HepG2 (cell line): ENCODE data around the gene PRSS21. TPM values are rescaled to one million over a fixed set of nuclear protein-coding genes. Genes with fewer than 3 reads are reported as not detected.

Experiments used
- BORCS8-MEF2B ChIP-seq: sonication (generic); formaldehyde crosslinking; IDR thresholded peaks from 2 replicates; pipeline ENCODE4 v1.8.0; 2022; ENCODE audit warnings: mild to moderate bottlenecking, missing genetic modification reagents
- HDAC1 ChIP-seq: sonication (generic); formaldehyde crosslinking; IDR thresholded peaks from 2 replicates; pipeline ENCODE4 v1.5.1; 2020; ENCODE audit warnings: mild to moderate bottlenecking, missing genetic modification reagents
- KDM5B ChIP-seq: sonication (generic); formaldehyde crosslinking; IDR thresholded peaks from 2 replicates; pipeline ENCODE4 v1.4.0; 2020; ENCODE audit warnings: missing genetic modification reagents, mild to moderate bottlenecking, borderline replicate concordance
- ZNF12 ChIP-seq: sonication (generic); formaldehyde crosslinking; IDR thresholded peaks from 2 replicates; pipeline ENCODE4 v1.5.0; 2020; ENCODE audit warnings: missing genetic modification reagents
- ZNF337 ChIP-seq: sonication (generic); formaldehyde crosslinking; IDR thresholded peaks from 2 replicates; pipeline ENCODE4 v1.5.1; 2020; ENCODE audit warnings: missing genetic modification reagents, low read depth, mild to moderate bottlenecking, borderline replicate concordance
- ZNF556 ChIP-seq: sonication (generic); formaldehyde crosslinking; IDR thresholded peaks from 2 replicates; pipeline ENCODE4 v1.4.0; 2020; ENCODE audit warnings: mild to moderate bottlenecking, missing genetic modification reagents, borderline replicate concordance
- ZNF652 ChIP-seq: IDR thresholded peaks from 2 replicates; pipeline ENCODE4 v1.6.1; 2016; ENCODE audit warnings: low read depth, borderline replicate concordance
- ZNF678 ChIP-seq: sonication (generic); formaldehyde crosslinking; IDR thresholded peaks from 2 replicates; pipeline ENCODE4 v1.4.0; 2020; ENCODE audit warnings: mild to moderate bottlenecking, missing genetic modification reagents
- ZNF75D ChIP-seq: sonication (generic); formaldehyde crosslinking; IDR thresholded peaks from 2 replicates; pipeline ENCODE4 v1.8.1; 2023; ENCODE audit warnings: missing genetic modification reagents, mild to moderate bottlenecking, borderline replicate concordance
- ZNF773 ChIP-seq: sonication (generic); formaldehyde crosslinking; IDR thresholded peaks from 2 replicates; pipeline ENCODE4 v1.4.0; 2020; ENCODE audit warnings: missing genetic modification reagents, borderline replicate concordance
- polyA plus RNA-seq, 8 experiments: library from polyadenylated mRNA; depleted of rRNA in 3 of 8; stranded (reverse) in 7 of 8; unstranded in 1 of 8; fragments of >200 nt; fragmentation: Illumina TruSeq in 4 of 8; extraction: Trizol in 4 of 8; gene quantifications; 2 replicates each; pipeline versions ENCODE4 v1.2.1 to v1.2.3, GENCODE V29; 2011 to 2016; ENCODE audit warnings: low read depth in 4 of 8, missing spikeins in 1 of 8, mixed read lengths in 1 of 8; ENCODE audit not compliant: insufficient read depth in 1 of 8
- total RNA-seq, 5 experiments: library from RNA; depleted of rRNA; stranded (reverse); fragments of >200 nt; fragmentation: Illumina TruSeq; extraction: Trizol; gene quantifications; 2 replicates each; pipeline ENCODE4 v1.2.3, GENCODE V29; 2016; ENCODE audit warnings: low read depth in 1 of 5
- TF ChIP-seq, protein P1 (sequence below): conservative IDR thresholded peaks from 2 replicates; pipeline ENCODE4 v1.6.1; 2018; ENCODE audit warnings: missing genetic modification reagents
- TF ChIP-seq, protein P2 (sequence below): sonication (generic); formaldehyde crosslinking; IDR thresholded peaks from 2 replicates; pipeline ENCODE4 v1.4.0; 2020; ENCODE audit warnings: missing genetic modification reagents
- TF ChIP-seq, protein P3 (sequence below): IDR thresholded peaks from 2 replicates; pipeline ENCODE4 v1.6.1; 2016; ENCODE audit warnings: missing biosample characterization, missing genetic modification reagents, low read depth
- TF ChIP-seq, protein P4 (sequence below): sonication (generic); formaldehyde crosslinking; IDR thresholded peaks from 2 replicates; pipeline ENCODE4 v1.4.0; 2020; ENCODE audit warnings: missing genetic modification reagents, mild to moderate bottlenecking, borderline replicate concordance

PRSS21 gene
- total and polyA plus RNA-seq, 2 of the 13 experiments (the other 11 are each of a cell fraction or from before 2014, with no cell fraction given) = not detected

DNA sequence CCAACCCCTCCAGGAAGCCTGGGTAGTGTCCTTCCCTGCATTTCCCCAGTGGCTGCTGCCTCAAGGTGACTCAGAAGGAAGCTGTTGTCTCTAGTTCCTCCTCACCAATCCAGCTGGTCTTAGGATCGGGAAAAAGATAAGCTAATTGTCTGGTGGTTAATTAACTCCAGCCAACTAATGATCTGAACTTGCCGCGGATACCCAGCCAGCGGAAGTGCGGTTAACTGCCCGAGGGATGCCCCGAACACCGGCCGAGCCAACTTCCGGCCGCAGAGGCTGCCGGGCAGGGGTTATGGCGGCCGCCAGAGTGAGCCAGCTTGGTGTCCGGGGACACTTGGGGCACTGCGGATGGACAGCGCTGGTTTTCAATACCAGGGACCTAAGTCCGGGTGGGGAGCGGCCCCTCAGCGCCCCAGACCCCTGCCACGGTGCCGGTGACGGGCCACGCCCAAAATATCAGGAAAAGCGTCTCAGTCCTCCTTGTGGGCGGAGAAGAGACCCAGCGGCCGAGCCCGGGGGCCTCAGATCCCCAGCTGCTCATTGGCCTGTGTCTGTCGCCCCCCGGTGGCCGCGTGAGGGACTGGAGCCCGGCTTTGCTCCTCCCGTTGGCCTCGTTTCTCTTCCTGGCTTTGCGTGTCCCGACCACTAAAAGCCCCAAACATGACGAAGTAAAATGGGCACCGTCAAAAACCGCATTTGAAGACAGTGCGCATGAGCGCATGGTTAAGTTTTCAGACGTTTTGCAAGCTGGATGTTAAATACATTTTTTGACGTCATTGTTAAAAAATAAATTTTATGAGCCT is 51.2 kb downstream of the PRSS21 start (continued):
- TF ChIP-seq ZNF337 (CRISPR knock-in tag) (no peak), HDAC1 (peak; percentile 81), KDM5B (peak; percentile 87; the same call in 1 of the 2 replicates), BORCS8-MEF2B (CRISPR knock-in tag) (peak; percentile 81; the same call in 1 of the 2 replicates), ZNF556 (CRISPR knock-in tag) (peak; percentile 30; the same call in 1 of the 2 replicates), ZNF75D (no peak), ZNF773 (CRISPR knock-in tag) (peak; percentile 74; the same call in 1 of the 2 replicates), ZNF12 (CRISPR knock-in tag) (0 out of 2 replicates have a peak, but pooled peaks have one; percentile 5), ZNF652 (CRISPR knock-in tag) (no peak), ZNF678 (CRISPR knock-in tag) (0 out of 2 replicates have a peak, but pooled peaks have one; percentile 29)
- TF ChIP-seq, protein P1, sequence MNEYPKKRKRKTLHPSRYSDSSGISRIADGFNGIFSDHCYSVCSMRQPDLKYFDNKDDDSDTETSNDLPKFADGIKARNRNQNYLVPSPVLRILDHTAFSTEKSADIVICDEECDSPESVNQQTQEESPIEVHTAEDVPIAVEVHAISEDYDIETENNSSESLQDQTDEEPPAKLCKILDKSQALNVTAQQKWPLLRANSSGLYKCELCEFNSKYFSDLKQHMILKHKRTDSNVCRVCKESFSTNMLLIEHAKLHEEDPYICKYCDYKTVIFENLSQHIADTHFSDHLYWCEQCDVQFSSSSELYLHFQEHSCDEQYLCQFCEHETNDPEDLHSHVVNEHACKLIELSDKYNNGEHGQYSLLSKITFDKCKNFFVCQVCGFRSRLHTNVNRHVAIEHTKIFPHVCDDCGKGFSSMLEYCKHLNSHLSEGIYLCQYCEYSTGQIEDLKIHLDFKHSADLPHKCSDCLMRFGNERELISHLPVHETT (CRISPR knock-in tag) = peak; percentile 27; the same call in 1 of the 2 replicates
- TF ChIP-seq, protein P2, sequence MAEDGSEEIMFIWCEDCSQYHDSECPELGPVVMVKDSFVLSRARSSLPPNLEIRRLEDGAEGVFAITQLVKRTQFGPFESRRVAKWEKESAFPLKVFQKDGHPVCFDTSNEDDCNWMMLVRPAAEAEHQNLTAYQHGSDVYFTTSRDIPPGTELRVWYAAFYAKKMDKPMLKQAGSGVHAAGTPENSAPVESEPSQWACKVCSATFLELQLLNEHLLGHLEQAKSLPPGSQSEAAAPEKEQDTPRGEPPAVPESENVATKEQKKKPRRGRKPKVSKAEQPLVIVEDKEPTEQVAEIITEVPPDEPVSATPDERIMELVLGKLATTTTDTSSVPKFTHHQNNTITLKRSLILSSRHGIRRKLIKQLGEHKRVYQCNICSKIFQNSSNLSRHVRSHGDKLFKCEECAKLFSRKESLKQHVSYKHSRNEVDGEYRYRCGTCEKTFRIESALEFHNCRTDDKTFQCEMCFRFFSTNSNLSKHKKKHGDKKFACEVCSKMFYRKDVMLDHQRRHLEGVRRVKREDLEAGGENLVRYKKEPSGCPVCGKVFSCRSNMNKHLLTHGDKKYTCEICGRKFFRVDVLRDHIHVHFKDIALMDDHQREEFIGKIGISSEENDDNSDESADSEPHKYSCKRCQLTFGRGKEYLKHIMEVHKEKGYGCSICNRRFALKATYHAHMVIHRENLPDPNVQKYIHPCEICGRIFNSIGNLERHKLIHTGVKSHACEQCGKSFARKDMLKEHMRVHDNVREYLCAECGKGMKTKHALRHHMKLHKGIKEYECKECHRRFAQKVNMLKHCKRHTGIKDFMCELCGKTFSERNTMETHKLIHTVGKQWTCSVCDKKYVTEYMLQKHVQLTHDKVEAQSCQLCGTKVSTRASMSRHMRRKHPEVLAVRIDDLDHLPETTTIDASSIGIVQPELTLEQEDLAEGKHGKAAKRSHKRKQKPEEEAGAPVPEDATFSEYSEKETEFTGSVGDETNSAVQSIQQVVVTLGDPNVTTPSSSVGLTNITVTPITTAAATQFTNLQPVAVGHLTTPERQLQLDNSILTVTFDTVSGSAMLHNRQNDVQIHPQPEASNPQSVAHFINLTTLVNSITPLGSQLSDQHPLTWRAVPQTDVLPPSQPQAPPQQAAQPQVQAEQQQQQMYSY (CRISPR knock-in tag) = no peak; the same call in 1 of the 2 replicates
- TF ChIP-seq, protein P3, sequence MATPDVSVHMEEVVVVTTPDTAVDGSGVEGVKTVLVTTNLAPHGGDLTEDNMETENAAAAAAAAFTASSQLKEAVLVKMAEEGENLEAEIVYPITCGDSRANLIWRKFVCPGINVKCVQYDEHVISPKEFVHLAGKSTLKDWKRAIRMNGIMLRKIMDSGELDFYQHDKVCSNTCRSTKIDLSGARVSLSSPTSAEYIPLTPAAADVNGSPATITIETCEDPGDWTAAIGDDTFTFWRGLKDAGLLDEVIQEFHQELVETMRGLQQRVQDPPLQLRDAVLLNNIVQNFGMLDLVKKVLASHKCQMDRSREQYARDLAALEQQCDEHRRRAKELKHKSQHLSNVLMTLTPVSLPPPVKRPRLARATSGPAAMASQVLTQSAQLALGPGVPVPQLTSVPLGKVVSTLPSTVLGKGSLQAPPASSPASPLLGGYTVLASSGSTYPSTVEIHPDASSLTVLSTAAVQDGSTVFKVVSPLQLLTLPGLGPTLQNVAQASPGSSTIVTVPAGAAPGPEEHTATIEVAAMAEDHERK (CRISPR knock-in tag) = no peak
- TF ChIP-seq, protein P4, sequence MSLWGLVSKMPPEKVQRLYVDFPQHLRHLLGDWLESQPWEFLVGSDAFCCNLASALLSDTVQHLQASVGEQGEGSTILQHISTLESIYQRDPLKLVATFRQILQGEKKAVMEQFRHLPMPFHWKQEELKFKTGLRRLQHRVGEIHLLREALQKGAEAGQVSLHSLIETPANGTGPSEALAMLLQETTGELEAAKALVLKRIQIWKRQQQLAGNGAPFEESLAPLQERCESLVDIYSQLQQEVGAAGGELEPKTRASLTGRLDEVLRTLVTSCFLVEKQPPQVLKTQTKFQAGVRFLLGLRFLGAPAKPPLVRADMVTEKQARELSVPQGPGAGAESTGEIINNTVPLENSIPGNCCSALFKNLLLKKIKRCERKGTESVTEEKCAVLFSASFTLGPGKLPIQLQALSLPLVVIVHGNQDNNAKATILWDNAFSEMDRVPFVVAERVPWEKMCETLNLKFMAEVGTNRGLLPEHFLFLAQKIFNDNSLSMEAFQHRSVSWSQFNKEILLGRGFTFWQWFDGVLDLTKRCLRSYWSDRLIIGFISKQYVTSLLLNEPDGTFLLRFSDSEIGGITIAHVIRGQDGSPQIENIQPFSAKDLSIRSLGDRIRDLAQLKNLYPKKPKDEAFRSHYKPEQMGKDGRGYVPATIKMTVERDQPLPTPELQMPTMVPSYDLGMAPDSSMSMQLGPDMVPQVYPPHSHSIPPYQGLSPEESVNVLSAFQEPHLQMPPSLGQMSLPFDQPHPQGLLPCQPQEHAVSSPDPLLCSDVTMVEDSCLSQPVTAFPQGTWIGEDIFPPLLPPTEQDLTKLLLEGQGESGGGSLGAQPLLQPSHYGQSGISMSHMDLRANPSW (CRISPR knock-in tag) = peak; percentile 87; the same call in 1 of the 2 replicates
